EH (cell line): ENCODE results near the gene ASPG.

Experiments used
- DNase-seq: peaks from one replicate; pipeline ENCODE4 v3.0.0-alpha.2; 2015; ENCODE audit warnings: low read depth

ASPG gene

DNA sequence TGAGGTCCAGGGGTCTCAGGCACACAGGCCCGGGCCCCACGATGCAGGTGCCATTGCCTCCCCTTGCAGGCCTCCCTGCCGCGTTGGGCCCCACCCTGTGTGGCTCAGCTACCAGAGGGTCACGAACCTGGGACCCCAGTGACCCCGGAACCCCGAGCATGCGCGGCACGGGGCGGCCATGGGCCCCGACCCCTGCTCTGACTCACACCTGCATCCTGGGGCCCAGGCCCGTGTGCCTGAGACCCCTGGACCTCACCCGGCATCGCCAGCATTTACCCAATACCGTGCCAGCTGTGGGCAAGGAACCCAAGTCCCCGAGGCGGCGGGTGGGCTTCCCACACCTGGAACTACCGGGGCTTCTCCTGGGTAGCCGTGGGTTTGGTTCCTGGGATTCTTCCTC, 78.0 kb downstream of the ASPG start:
- no peak for DNase-seq

- DNase-seq = no peak
Observed at GRCh38 chr14:104164041-104164440, 78.5 kb downstream of the ASPG start.

DNA sequence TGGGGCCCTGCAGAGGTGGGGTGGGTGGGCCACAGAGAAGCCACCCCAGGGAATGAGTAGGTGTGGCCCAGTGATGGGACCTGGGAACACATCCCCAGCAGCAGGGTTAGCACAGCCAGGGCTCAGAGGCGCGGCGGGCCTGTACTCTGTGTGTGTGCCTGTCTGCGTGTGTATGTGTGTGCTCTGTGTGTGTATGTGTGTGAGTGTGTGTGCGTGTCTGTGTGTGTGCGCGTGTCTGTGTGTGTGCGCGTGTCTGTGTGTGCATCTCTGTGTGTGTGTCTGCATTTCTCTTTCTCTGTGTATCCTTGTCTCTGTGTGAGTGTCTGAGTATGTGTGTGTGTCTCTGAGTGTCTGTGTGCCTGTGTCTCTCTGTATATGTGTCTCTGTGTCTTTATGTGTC, 79.0 kb downstream of the ASPG start:
- no peak for DNase-seq
